Left lung (tissue), 10 donors: Measurements from ENCODE around the gene FMNL2. TPM values are rescaled to one million over a fixed set of nuclear protein-coding genes. Genes with fewer than 3 reads are reported as not detected.

Source experiments
- ATAC-seq: fragments of 200-7000 bp; cut with Tn5 transposase; one replicate; pipeline ENCODE4 v1.9.1; 2020; ENCODE audit warnings: moderate library complexity
- DNase-seq, 4 donors: peaks; one replicate each; pipeline ENCODE4 v3.0.0-alpha.2; 2013 to 2020
- H3K27ac ChIP-seq, 2 donors: fragments of 200-600 bp; sonication (generic) in 1 of 2; one replicate each; pipeline versions ENCODE4 v1.5.0 to v1.8.0; 2020 to 2021
- H3K27me3 ChIP-seq, 2 donors: fragments of 200-600 bp; sonication (generic) in 1 of 2; one replicate each; pipeline versions ENCODE4 v1.5.0 to v1.8.0; 2020 to 2021
- H3K36me3 ChIP-seq, 2 donors: fragments of 200-600 bp; sonication (generic) in 1 of 2; one replicate each; pipeline versions ENCODE4 v1.5.0 to v1.8.0; 2020 to 2021
- H3K4me1 ChIP-seq, 2 donors: fragments of 200-600 bp; one replicate each; pipeline ENCODE4 v1.8.0; 2021
- H3K4me3 ChIP-seq, 2 donors: fragments of 200-600 bp; sonication (generic) in 1 of 2; one replicate each; pipeline versions ENCODE4 v1.5.0 to v1.8.0; 2020 to 2021; ENCODE audit warnings: mild to moderate bottlenecking in 1 of 2
- H3K9me3 ChIP-seq, 2 donors: fragments of 200-600 bp; sonication (generic) in 1 of 2; one replicate each; pipeline versions ENCODE4 v1.5.0 to v1.8.0; 2020 to 2021
- intact Hi-C, 2 donors: fragments of 100-400 bp; cut with DNase I; formaldehyde crosslinking; loops; one replicate each; pipeline versions ENCODE4 v1.11.2 to v1.14.2; 2022
- polyA plus RNA-seq, 6 donors: library from polyadenylated mRNA; unstranded; fragments of 120-200 nt; gene quantifications; one replicate each; pipeline ENCODE4 v1.2.1, GENCODE V29; 2013; ENCODE audit not compliant: insufficient read length in 6 of 6
- total RNA-seq, 2 donors: library from RNA; stranded (reverse); fragmentation: NEBNext Ultra II Directional; extraction: Animal tissue kit (Norgen Biotek cat#: 25700); gene quantifications; one replicate each; pipeline ENCODE4 v1.2.1, GENCODE V29; 2021
- TF ChIP-seq, protein P1 (sequence below), 2 donors: fragments of 200-600 bp; sonication (generic) in 1 of 2; IDR thresholded peaks; one replicate each; pipeline versions ENCODE4 v1.5.0 to v1.8.0; 2021; ENCODE audit warnings: antibody characterized with exemption in 2 of 2
- donor health status: DM: no; HTN: yes; CAD: no.
- donor health status: DM: no; HTN: no; CAD: no.

The FMNL2 gene
- total and polyA plus RNA-seq, 8 donors, result 36.3 to 90.0 (median 77.7) TPM

DNA sequence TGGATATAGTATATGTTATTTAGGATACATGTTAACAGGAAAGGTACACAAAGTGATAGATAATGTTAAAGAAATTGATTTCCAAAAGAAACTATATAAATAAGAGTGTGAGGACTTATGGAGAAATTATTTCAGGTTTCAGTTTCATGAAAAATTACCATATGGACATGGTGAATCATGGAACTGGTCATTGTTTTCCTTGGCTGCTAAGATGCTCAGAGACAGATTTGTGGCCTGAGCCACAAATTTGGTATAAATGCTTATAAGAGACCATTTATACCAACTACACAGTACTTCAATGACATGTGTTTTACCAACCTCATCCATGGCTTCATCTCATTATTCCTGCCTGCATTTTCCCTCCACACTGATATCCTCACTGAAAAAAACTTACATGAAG, 188.1 kb downstream of the FMNL2 start:
- no peak for DNase-seq
- Histone ChIP-seq H3K27me3 (no peaks in the 10 kb centered on the region), H3K4me1 (no peaks in the 10 kb centered on the region), H3K4me3 (no peak overlapping the region), H3K9me3 (no peaks in the 10 kb centered on the region), H3K27ac (no peak overlapping the region), H3K36me3 (no peaks in the 10 kb centered on the region)
- TF ChIP-seq, protein P1, sequence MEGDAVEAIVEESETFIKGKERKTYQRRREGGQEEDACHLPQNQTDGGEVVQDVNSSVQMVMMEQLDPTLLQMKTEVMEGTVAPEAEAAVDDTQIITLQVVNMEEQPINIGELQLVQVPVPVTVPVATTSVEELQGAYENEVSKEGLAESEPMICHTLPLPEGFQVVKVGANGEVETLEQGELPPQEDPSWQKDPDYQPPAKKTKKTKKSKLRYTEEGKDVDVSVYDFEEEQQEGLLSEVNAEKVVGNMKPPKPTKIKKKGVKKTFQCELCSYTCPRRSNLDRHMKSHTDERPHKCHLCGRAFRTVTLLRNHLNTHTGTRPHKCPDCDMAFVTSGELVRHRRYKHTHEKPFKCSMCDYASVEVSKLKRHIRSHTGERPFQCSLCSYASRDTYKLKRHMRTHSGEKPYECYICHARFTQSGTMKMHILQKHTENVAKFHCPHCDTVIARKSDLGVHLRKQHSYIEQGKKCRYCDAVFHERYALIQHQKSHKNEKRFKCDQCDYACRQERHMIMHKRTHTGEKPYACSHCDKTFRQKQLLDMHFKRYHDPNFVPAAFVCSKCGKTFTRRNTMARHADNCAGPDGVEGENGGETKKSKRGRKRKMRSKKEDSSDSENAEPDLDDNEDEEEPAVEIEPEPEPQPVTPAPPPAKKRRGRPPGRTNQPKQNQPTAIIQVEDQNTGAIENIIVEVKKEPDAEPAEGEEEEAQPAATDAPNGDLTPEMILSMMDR (IDR thresholded peaks at IDR 0.05), result no peak
- ATAC-seq, result no peak
- intact Hi-C loops, result no loop called here

DNA sequence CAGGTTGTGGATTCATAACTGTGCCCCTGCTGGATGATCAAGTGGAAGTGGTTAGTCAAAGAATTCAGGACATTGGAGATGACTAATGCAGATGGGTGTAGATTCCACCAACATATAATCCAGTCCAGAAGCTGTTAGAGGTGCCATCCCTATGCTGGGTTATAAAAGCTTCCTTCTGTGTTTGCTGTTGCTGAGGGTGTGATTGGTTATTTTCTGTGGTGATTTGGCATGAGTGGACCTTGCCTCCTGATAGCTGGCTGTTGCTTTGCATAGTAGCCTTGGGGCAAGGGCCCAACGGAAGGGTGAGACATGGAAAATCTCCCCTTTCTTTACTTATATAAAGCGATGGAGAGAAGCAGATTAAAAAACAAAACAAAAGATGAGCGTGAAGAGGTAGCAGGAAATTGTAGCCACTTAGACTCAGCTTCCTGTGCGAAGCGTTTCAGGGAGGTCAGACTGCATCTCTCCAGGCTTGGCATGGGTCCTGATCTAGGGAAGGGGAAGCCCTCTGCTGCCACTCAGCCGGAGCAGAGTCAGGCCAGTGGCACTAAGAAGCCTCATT, 190.4 kb downstream of the FMNL2 start:
- DNase-seq (peak in 1 of 4 donors; percentile 42), ATAC-seq (peak; percentile 83)
- Histone ChIP-seq H3K27me3 (no peaks in the 10 kb centered on the region), H3K4me1 (no peaks in the 10 kb centered on the region), H3K9me3 (no peaks in the 10 kb centered on the region), H3K4me3 (no peak overlapping the region), H3K36me3 (no peaks in the 10 kb centered on the region), H3K27ac (peak overlapping the region in 1 of 2 donors; percentile 13)
- intact Hi-C loops, result no loop called here
- TF ChIP-seq, protein P1 (IDR thresholded peaks at IDR 0.05), result no peak

DNA sequence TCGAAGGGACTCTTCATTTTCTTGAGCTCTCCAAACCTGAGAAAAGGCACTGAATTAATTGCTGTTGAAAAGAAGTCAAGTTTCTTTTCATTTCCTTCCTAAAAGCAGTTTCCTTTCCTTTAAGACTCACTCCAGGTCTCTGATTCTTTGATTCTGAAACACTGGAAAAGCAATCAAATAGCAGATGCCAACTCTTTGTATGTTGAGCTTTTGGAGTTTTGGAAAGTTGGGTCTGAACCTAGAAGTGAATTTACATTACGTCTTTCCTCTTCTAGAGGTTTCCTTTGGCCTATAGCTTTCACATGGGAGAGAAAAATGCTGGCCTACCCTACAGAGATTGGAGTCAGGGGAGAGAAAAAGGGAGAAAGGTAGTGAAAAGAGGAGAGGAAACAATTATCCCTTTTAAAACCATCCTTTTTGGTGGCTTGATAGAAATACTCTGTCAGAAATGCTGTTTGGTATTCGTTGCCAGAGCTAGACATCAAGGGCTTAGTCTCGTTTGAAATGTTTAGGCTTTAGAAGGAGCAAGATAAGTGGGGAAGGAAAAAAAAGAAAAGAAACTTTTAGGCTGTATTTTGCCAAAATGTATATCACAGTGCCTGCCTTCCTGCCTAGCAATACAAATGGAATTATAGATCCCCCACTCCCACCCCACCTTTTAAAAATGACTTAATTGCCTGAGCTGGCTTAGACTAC, 194.6 kb downstream of the FMNL2 start:
- no peak overlapping the region for H3K27ac ChIP-seq
- no peaks in the 10 kb centered on the region for H3K9me3 ChIP-seq
- H3K4me3 ChIP-seq, result no peak overlapping the region
- DNase-seq (no peak), ATAC-seq (no peak)
- no peaks in the 10 kb centered on the region for H3K36me3 ChIP-seq
- H3K27me3 ChIP-seq, result no peaks in the 10 kb centered on the region
- H3K4me1 ChIP-seq, result no peaks in the 10 kb centered on the region
- TF ChIP-seq, protein P1 (IDR thresholded peaks at IDR 0.05), result no peak
- intact Hi-C loops, result no loop called here

DNA sequence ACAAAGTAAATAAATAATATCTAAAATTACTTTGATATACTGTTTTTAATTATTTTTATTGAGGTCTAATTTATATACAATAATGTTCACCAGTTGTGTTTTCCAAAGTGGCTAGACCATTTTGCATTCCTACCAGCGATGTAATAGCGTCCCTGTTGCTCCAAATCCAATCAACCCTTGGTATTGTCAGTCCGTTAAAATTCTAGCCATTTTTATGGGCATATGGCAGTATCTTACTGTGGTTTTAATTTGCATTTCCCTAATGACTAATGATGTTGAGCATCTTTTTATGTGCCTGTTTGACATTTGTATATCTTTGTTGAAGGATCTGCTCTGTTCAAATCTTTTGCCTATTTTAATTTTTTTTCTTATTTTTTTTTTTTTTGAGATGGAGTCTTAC, 197.3 kb downstream of the FMNL2 start:
- TF ChIP-seq, protein P1 (IDR thresholded peaks at IDR 0.05), result no peak
- no peak overlapping the region for H3K27ac ChIP-seq
- no peak for ATAC-seq
- H3K4me3 ChIP-seq, result no peak overlapping the region
- DNase-seq, result no peak
- H3K36me3 ChIP-seq, result no peaks in the 10 kb centered on the region
- H3K9me3 ChIP-seq, result no peaks in the 10 kb centered on the region
- intact Hi-C loops, result no loop called here
- no peaks in the 10 kb centered on the region for H3K27me3 ChIP-seq
- no peaks in the 10 kb centered on the region for H3K4me1 ChIP-seq

DNA sequence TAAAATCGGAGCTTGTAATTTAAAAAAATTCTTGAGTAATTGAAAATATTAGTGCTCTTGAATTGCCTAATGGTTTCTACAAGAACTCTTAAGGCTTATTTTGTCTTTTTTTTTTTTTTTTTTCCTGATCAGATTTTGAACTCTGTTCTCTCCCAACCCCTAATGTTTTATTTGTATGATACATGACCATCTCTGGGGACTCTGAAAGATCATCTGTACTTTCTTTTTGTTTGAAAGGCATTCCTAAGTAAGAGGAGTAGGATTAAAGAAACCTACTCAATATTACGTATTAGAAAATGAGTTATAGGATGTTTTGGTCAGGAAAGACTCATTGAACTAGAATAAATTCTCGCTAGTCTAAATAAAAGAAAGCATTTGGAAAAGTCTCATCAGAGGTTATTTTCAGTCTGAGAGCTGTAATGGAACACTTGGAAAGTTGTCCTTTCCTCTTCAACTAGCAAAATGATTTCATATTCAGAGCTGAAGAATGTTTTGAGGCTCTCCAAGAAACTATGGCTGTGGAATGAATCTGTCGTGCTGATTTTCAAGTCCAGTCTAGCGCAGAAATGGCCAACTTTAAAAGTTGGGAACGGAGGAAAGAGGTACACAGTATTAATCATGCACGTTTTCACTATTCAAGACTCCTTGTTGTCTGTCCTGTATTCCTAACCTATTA, 199.6 kb downstream of the FMNL2 start:
- no peak for DNase-seq
- TF ChIP-seq, protein P1 (IDR thresholded peaks at IDR 0.05), result no peak
- H3K27ac ChIP-seq, result peak overlapping the region in 1 of 2 donors; percentile 22

More for the DNA sequence above, 199.6 kb downstream of the FMNL2 start:
- Histone ChIP-seq H3K36me3 (no peaks in the 10 kb centered on the region), H3K4me3 (no peak overlapping the region), H3K27me3 (no peaks in the 10 kb centered on the region), H3K9me3 (no peaks in the 10 kb centered on the region), H3K4me1 (no peaks in the 10 kb centered on the region)
- intact Hi-C loops, result no loop called here
- ATAC-seq, result peak; percentile 82
